Smooth muscle cell (in vitro differentiated cells): ENCODE data around the gene TRIM34. TPM values are rescaled to one million over a fixed set of nuclear protein-coding genes. Genes with fewer than 3 reads are reported as not detected.
"Not testable (repeated sequence)": the region's sequence is repeated elsewhere in the genome, so short reads cannot be mapped to it uniquely, and the experiment has no call there.

ENCODE experiments used
- DNase-seq: peaks from one replicate; lab custom pipeline; 2025; ENCODE audit not compliant: unreplicated experiment; lab: John Stamatoyannopoulos, UW
- H2AFZ ChIP-seq: fragments of 200-600 bp; sonication (generic); 2 replicates; pipeline ENCODE4 v1.6.0; 2016; ENCODE audit warnings: antibody characterized with exemption, low read depth, mild to moderate bottlenecking
- H3F3A ChIP-seq: fragments of 200-600 bp; sonication (generic); 2 replicates; pipeline ENCODE4 v1.6.0; 2017; ENCODE audit warnings: antibody characterized with exemption, low read depth
- H3K27ac ChIP-seq: fragments of 200-600 bp; sonication (generic); 2 replicates; pipeline ENCODE4 v1.5.1; 2016; ENCODE audit warnings: low read depth, mild to moderate bottlenecking
- H3K27me3 ChIP-seq: fragments of 200-600 bp; sonication (generic); 2 replicates; pipeline ENCODE4 v1.6.1; 2016; ENCODE audit warnings: low read depth, mild to moderate bottlenecking
- H3K36me3 ChIP-seq: fragments of 200-600 bp; sonication (generic); 2 replicates; pipeline ENCODE4 v1.5.1; 2016; ENCODE audit warnings: low read depth
- H3K4me1 ChIP-seq: fragments of 200-600 bp; sonication (generic); 2 replicates; pipeline ENCODE4 v1.5.1; 2016; ENCODE audit warnings: low read depth
- H3K4me2 ChIP-seq: fragments of 200-600 bp; sonication (generic); 2 replicates; pipeline ENCODE4 v1.6.0; 2016; ENCODE audit warnings: mild to moderate bottlenecking
- H3K4me3 ChIP-seq: fragments of 200-600 bp; sonication (generic); 2 replicates; pipeline ENCODE4 v1.5.1; 2016; ENCODE audit warnings: mild to moderate bottlenecking
- H3K79me2 ChIP-seq: fragments of 200-600 bp; sonication (generic); 2 replicates; pipeline ENCODE4 v1.6.0; 2016; ENCODE audit warnings: low read depth, mild to moderate bottlenecking
- H3K9ac ChIP-seq: fragments of 200-600 bp; sonication (generic); 2 replicates; pipeline ENCODE4 v1.6.0; 2016; ENCODE audit warnings: low read depth
- H3K9me3 ChIP-seq: fragments of 200-600 bp; sonication (generic); replicated peaks from 2 replicates; pipeline ENCODE4 v1.5.1; 2016; ENCODE audit warnings: low read depth
- H4K20me1 ChIP-seq: fragments of 200-600 bp; sonication (generic); 2 replicates; pipeline ENCODE4 v1.6.0; 2016; ENCODE audit warnings: low read depth
- WGBS: methylation state at CpG from one replicate; pipeline ENCODE4 v1.1.7; 2016; ENCODE audit warnings: low lambda C conversion rate; 5-methylcytosine and 5-hydroxymethylcytosine counted together
- polyA plus RNA-seq: library from polyadenylated mRNA; unstranded; fragments of >200 nt; fragmentation: Nextera tagmentation; extraction: Ambion mirVana; gene quantifications from 2 replicates; pipeline ENCODE4 v1.2.1, GENCODE V29; 2016
- total RNA-seq: library from RNA; depleted of rRNA; stranded (reverse); fragments of >200 nt; gene quantifications from 2 replicates; pipeline ENCODE4 v1.2.3, GENCODE V29; 2014
- TF ChIP-seq, protein P1 (sequence below): fragments of 200-600 bp; sonication (generic); IDR thresholded peaks from 2 replicates; pipeline ENCODE4 v1.5.1; 2017; ENCODE audit warnings: borderline replicate concordance, mild to moderate bottlenecking, antibody characterized with exemption; ENCODE audit not compliant: insufficient read depth, poor library complexity, severe bottlenecking

The TRIM34 gene
- total and polyA plus RNA-seq, 2 experiments from 2014 or later = 4.1 to 6.7 TPM

DNA sequence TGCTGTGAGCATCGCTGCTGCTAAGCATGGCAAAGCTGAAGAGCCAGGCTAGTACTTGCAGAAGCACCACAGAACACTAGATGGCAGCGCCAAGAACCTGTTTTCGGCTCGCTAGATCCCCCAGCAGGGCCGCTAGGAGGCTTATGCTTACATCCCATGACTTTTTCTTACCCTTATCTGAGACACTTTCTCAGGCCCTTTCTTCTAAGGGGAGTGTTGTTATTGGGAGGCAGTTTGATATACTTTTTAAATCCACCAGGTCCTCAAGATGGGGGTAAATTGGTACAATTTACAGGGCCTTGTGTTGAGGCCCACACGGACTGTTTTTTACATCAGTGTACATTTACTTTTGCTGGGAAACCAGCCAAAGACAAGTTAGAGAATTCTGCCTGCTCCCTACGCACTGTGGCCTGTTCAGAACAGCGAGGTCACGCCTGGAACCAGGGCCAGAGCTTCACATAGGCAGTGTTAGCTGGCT lies 24.4 kb upstream of the TRIM34 start:
- H3K9ac ChIP-seq = no peak overlapping the region
- H3K4me3 ChIP-seq = no peak overlapping the region
- H3K36me3 ChIP-seq = no peaks in the 10 kb centered on the region
- H4K20me1 ChIP-seq = no peaks in the 10 kb centered on the region
- no peak overlapping the region for H2AFZ ChIP-seq
- TF ChIP-seq, protein P1, sequence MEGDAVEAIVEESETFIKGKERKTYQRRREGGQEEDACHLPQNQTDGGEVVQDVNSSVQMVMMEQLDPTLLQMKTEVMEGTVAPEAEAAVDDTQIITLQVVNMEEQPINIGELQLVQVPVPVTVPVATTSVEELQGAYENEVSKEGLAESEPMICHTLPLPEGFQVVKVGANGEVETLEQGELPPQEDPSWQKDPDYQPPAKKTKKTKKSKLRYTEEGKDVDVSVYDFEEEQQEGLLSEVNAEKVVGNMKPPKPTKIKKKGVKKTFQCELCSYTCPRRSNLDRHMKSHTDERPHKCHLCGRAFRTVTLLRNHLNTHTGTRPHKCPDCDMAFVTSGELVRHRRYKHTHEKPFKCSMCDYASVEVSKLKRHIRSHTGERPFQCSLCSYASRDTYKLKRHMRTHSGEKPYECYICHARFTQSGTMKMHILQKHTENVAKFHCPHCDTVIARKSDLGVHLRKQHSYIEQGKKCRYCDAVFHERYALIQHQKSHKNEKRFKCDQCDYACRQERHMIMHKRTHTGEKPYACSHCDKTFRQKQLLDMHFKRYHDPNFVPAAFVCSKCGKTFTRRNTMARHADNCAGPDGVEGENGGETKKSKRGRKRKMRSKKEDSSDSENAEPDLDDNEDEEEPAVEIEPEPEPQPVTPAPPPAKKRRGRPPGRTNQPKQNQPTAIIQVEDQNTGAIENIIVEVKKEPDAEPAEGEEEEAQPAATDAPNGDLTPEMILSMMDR = peak; percentile 66
- no peak overlapping the region for H3K27ac ChIP-seq
- H3K79me2 ChIP-seq = no peaks in the 10 kb centered on the region
- no peaks in the 10 kb centered on the region for H3K4me1 ChIP-seq
- peak overlapping the region; percentile 20 for H3K4me2 ChIP-seq
- no peak for DNase-seq
- WGBS = 35% methylated on average over 9 of the region's 9 CpGs
- H3K27me3 ChIP-seq = no peaks in the 10 kb centered on the region
- H3K9me3 ChIP-seq = no peaks in the 10 kb centered on the region
- H3F3A ChIP-seq = peaks cover 4% of the 10 kb centered on the region

DNA sequence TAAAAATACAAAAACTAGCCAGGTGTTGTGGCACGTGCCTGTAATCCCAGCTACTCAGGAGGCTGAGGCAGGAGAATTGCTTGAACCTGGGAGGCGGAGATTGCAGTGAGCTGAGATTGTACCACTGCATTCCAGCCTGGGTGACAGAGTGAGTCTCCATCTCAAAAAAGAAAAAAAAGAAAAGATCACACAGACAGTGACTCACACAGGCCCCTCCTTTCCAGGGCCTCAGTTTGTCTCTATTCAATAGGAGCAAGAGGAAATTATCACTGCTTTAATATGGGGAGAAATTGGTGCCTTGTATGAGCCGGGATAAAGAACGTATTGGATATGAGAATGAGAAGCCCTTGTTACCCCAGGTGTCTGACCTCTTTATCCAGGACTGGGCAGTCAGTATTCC lies 22.0 kb upstream of the TRIM34 start:
- not testable (repeated sequence) for H3K9ac ChIP-seq, H3K9me3 ChIP-seq, H3K4me2 ChIP-seq, H3K36me3 ChIP-seq, H2AFZ ChIP-seq, DNase-seq, H3K4me1 ChIP-seq, H3K27me3 ChIP-seq, H4K20me1 ChIP-seq, H3F3A ChIP-seq, H3K4me3 ChIP-seq, H3K79me2 ChIP-seq
- WGBS = 82% methylated on average over 4 of the region's 4 CpGs
- peak overlapping the region; percentile 74 for H3K27ac ChIP-seq

DNA sequence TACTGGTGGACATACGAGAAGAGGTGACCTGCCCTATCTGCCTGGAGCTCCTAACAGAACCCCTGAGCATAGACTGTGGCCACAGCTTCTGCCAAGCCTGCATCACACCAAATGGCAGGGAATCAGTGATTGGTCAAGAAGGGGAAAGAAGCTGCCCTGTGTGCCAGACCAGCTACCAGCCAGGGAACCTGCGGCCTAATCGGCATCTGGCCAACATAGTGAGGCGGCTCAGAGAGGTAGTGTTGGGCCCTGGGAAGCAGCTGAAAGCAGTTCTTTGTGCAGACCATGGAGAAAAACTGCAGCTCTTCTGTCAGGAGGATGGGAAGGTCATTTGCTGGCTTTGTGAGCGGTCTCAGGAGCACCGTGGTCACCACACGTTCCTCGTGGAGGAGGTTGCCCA lies 21.5 kb upstream of the TRIM34 start:
- Histone ChIP-seq H3K9me3 (no peaks in the 10 kb centered on the region), H3F3A (peaks cover 4% of the 10 kb centered on the region), H3K4me2 (no peak overlapping the region), H3K4me1 (no peaks in the 10 kb centered on the region), H3K4me3 (no peak overlapping the region), H3K27me3 (no peaks in the 10 kb centered on the region), H3K27ac (peak overlapping the region; percentile 74), H2AFZ (no peak overlapping the region), H4K20me1 (no peaks in the 10 kb centered on the region), H3K79me2 (no peaks in the 10 kb centered on the region), H3K36me3 (no peaks in the 10 kb centered on the region), H3K9ac (no peak overlapping the region)
- 94% methylated on average over 8 of the region's 8 CpGs for WGBS
- TF ChIP-seq, protein P1 = no peak
- DNase-seq = no peak

DNA sequence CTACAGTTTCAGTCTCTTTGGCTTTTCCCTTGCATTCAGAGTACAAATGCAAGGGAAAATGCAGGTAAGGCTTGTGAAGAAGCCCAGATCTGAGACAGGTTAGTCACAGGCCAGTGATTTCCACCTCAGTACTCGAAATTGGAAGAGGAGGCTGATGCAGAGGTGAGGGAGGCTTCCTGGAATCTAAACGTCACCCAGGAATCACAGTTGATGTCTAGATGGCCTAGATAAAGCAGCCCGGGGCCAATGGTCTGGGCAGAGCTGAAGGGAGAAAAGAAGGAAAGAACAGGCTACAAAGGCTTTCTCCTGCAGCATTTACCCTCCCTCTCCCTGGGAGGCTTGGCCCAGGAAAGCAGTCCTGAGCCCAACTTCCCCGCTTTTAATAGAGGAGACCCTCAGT lies 19.9 kb upstream of the TRIM34 start:
- Histone ChIP-seq H3K9ac (peak overlapping the region; percentile 50), H3K27me3 (no peaks in the 10 kb centered on the region), H2AFZ (no peak overlapping the region), H3F3A (peaks cover 4% of the 10 kb centered on the region), H3K36me3 (no peaks in the 10 kb centered on the region), H3K4me1 (no peaks in the 10 kb centered on the region), H3K79me2 (no peaks in the 10 kb centered on the region), H3K27ac (peak overlapping the region; percentile 82), H4K20me1 (no peaks in the 10 kb centered on the region), H3K4me3 (no peak overlapping the region), H3K9me3 (no peaks in the 10 kb centered on the region), H3K4me2 (no peak overlapping the region)
- TF ChIP-seq, protein P1 = no peak
- no peak for DNase-seq
- 72% methylated on average over 4 of the region's 4 CpGs for WGBS
